Measurements from ENCODE around the gene MXD1.

MXD1 gene

GRCh38 chr2:69977186-69977585 lies 62.3 kb downstream of the MXD1 start:
- DNase-seq (ENCODE audit: low read depth in 2 of 3, low spot score in 2 of 3): no peak

DNA sequence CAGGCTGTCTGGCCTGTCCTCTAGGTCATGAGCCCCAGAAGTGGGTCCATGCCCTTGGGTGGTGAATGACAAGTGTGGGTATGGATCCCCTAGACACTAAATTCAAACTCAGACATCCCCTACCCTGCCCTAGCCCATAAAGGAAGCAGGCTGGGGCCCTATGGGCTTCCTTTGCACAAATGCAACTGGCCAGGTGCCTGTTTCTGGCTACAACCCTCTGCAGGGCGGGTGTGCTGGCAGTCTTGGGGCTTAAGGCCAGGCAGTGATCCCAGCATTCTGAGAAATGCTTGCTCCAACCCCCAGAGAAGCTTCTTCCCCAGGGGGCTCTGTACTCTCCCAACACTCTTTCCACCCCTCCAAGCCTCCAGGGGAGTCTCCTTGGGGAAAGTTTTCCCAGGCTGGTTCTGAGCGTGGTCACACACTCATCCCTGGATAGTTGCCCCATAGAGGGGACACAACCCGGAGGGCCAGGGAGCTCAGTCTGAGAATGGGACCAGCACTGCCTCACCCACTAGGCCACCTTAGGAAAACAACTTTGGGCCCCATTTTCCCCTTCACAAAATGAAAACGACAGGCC lies 63.1 kb downstream of the MXD1 start:
- DNase-seq (ENCODE audit: low read depth in 2 of 3, low spot score in 2 of 3): no peak

DNA sequence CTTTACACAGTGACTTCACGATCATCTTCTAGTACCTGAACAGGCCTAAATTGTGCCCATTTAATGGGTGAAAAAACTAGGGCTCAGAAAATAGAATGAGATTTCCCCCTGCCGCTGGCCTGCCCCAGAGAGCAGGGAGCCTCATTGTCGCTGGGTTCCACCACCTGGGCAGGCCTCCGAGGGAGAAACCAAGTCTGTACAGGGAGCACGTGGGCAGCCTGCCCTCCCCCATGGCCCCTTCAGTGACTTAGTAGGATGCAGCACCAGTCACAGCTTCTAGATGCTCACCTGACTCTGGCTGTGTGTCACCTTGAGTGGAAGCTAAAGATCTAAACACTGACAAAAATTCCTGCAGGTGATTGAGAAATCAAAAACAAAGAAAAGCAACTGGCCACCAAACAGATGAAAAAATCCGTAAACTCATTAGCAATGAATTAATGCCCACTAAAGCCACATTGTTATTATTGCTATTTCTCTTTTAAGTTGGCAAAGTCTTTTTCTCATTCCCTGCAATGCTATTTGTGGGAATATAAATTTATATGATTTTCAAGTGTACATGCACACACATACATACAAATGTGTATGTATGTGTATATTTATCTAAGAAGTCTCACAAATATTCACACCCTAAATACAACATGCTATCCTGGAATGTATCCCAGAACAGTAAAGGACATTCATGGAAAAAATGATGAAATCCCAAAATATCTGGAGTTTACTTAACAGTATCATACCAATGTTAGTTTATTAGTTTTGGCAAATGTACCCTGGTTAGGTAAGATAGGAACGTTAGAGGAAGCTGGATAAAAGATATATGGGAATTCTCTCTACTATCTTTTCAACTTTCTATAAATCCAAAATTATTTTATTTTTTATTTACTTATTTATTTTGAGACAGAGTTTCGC lies 65.2 kb downstream of the MXD1 start:
- no peak for DNase-seq (ENCODE audit: low read depth in 2 of 3, low spot score in 2 of 3)

DNA sequence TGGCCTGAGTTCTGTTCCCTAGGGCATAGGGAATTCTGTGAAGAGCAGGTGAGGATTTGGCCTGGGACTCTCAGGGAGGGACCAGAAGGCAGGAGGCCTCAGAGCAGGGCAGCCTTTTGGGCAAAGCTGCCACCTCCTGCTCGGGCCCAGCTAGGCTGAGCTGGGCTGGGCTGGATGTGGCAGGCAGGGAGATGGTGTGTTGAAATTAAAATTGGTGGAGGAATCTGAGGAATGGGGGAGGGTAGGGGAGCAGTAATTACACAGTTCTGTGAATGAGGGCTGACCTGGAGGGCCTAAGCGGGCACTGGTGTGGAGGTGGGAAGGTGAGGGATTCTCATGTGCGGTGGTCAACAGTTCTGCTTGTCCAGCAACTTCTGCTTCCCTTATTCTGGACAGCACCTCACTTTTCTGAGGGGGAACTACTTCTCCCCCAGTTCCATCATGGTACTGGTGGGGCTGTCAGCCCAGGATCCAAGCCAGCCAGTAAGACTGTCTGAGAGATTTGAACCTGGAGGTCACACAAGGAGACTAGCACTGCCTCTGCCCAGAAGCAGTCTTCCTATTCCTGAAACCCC lies 68.6 kb downstream of the MXD1 start:
- DNase-seq (ENCODE audit: low read depth in 2 of 3, low spot score in 2 of 3): no peak

DNA sequence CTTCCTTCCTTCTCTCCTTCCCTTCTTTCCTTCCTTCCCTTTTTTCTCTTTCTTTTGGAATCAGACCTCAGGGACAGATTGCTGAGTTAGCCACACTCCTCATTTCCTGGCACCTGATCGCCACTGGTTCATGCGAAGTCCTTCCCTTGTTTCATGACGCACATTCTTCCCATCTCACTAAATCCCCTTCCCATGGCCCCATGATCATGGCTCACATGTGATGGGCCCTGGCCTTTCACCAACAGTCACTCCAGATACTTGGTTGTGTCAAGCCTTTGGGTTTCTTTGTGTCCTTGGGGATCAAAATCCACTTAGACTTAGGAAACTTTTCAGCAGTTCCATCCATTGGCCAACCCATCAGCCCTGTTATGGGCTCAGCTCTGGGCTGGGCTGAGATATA lies 70.3 kb downstream of the MXD1 start:
- no peak for DNase-seq (ENCODE audit: low read depth in 2 of 3, low spot score in 2 of 3)

DNA sequence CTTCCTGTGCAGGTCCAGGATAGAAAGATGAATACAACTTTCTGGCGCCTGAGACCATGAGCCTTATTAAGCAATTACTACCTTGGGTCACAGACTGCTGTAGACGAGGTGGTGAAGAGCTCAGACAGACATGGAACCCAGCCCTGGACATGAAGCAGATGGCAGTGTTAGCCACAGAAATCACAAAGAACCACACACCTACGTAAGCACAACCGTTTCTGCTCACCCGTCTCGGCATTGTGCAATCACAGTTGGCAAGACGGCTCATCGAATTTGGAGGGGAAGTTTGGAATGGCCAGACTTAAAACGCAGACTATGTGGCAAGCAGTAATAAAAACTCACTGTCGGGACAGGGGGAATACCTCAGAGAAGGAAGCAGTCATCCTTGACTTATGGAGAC lies 70.8 kb downstream of the MXD1 start:
- no peak for DNase-seq (ENCODE audit: low read depth in 2 of 3, low spot score in 2 of 3)

DNA sequence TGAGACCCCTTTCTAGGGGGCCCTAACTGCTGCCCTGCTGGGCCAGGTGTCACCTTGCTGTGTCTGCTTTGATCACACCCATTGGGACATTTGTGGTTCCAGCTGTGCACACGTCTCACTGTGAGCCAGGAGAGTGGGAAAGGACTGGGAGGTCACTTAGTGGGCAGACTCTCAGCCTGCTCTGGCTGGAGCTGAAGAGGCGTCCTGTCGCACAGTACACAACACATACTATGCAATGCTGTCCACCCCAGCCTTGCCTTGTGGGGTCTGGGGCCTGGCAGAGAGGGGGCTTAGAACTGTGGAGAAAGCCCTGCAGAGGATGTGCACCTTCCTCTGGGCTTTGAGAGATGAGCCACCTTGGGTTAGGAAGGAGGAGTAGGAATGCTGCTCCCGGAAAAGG lies 71.8 kb downstream of the MXD1 start:
- DNase-seq (ENCODE audit: low read depth in 2 of 3, low spot score in 2 of 3): no peak

GRCh38 chr2:69988086-69988635 lies 73.3 kb downstream of the MXD1 start:
- DNase-seq (ENCODE audit: low read depth in 2 of 3, low spot score in 2 of 3): no peak

DNA sequence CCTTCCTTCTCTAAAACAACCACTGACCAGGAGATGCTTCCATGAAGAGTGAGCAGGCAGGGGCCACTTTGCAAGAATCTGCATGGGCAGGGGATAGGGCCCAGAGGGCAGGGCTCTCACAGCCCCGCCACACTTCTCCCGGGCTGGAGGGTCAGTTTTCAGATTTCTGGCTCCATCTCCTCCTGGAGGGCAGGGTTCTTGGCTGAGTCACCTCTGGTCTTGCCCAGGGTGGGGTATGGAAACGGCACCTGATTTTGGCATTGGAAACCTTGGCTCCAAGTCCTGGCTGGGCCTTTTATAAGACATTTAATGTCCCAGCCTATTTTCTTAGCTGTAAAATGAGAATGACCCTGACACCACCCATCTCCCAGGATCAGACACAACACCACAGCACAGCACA lies 74.1 kb downstream of the MXD1 start:
- DNase-seq (ENCODE audit: low read depth in 2 of 3, low spot score in 2 of 3): no peak

DNA sequence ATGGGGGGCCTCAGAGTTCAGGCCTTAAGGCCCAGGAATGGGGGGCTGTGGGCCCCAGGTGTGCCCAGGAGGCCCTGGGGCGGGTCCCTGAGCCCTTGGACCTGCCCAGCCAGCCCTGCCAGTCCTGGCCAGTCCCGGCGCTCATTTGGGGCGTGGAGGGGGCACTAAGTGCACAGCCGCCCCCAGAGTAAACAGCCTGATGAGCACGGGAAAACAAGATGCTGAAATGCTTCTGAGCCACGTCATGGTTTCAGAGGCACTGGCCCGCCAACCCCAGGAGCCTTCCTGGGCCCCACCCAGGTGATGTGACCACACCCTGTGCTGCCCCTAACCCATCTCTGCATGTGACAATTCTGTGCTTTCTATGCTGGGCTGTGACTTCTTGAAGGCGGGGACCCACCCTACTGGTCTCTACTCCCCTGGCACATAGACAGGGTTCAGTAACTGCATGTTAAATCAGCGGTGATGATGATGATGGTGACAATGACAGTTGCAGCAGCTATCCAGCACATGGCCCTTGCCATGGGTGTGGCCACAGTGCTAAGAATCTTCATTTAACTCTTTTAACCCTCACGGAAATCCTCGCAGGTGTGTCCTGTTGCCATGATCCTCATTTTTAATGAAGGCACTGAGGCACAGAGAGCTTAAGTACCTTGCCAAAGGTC lies 74.7 kb downstream of the MXD1 start:
- no peak for DNase-seq (ENCODE audit: low read depth in 2 of 3, low spot score in 2 of 3)
